GM21528 (cell line): ENCODE data around the gene PITHD1.
"Not testable (repeated sequence)": the region's sequence is repeated elsewhere in the genome, so short reads cannot be mapped to it uniquely, and the experiment has no call there.

Experiments used
- ATAC-seq: cut with Tn5 transposase; IDR thresholded peaks from one replicate; pipeline ENCODE4 v1.9.1; 2021; ENCODE audit warnings: mild to moderate bottlenecking, moderate library complexity; ENCODE audit not compliant: unreplicated experiment, low FRiP score

PITHD1 gene

DNA sequence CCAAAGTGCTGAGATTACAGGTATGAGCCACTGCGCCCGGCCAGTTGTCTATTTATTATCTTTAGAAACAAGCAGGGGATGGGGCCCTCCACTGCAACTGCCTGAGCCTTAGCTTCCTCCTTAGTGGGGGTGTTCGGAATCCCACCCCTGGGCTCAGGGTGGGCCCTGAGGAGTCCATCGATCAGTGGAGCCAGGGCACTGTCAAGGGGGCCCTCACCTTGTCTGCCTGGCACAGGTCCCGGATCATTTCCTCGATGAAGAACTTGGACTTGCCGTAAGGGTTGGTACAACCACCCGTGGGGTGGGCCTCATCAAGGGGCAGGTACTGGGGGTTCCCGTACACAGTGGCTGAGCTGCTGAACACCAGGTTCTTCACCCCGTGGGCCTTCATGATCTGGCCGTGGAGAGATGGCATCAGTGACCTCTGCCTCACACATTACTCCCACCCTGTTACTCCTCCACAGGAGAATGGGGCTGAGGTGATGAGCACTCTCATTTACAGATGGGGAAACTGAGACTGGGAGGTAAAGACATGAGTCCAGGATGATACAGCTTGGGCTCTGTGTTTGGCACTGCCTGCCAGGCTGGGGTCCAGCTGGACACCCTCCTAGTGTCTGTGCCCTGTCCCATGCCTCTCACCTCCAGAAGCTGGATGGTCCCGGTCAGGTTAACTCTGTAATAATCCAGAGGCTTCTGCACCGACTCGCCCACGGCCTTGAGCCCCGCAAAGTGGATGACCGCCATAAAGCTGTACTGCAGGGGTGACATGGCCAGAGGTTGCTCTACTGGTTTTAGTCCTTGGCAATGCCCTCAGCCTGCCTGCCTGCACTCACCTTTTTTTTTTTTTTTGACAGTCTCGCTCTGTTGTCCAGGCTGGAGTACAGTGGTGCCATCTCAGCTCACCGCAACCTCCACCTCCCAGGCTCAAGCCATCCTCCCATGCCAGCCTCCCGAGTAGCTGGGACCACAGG, 19.5 kb downstream of the PITHD1 start:
- no peak for ATAC-seq

DNA sequence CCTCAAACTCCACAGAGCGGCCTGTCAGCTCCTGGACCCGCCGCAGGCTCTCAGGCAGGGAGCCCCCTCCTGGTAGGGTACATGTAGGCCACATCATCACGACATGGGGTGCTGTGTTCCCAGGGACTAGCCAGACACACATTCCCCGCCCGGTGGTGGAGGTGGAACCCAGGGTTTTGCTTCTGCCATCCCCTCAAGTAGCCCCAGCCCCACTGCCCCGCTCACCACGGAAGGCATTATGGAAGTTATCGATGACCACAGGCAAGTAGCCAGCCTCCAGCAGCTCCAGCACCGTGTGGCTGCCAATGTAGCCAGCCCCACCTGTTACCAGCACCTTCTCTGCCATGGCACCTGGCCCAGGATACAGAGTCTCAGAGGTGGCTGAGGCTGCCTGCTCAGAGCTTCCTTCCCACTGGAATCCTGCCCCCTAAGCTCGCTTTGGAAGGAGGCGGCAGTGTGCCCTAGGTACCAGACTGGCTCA, 20.5 kb downstream of the PITHD1 start:
- no peak for ATAC-seq

DNA sequence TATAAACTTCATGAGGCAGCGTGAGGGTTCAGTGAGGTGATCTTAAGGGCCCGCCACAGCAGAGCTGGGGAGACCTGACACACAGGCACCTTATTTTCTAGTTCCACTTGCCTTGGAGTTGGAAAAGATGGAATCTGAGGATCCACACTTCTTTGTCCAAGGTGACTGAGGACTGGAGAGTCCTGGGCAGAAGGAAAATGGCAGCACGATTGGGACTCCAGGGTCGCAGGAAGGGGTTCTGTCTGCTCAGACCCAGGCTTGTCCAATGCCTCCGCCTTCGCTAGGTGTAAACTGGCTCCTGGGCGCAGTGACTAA, 21.0 kb downstream of the PITHD1 start:
- no peak for ATAC-seq

DNA sequence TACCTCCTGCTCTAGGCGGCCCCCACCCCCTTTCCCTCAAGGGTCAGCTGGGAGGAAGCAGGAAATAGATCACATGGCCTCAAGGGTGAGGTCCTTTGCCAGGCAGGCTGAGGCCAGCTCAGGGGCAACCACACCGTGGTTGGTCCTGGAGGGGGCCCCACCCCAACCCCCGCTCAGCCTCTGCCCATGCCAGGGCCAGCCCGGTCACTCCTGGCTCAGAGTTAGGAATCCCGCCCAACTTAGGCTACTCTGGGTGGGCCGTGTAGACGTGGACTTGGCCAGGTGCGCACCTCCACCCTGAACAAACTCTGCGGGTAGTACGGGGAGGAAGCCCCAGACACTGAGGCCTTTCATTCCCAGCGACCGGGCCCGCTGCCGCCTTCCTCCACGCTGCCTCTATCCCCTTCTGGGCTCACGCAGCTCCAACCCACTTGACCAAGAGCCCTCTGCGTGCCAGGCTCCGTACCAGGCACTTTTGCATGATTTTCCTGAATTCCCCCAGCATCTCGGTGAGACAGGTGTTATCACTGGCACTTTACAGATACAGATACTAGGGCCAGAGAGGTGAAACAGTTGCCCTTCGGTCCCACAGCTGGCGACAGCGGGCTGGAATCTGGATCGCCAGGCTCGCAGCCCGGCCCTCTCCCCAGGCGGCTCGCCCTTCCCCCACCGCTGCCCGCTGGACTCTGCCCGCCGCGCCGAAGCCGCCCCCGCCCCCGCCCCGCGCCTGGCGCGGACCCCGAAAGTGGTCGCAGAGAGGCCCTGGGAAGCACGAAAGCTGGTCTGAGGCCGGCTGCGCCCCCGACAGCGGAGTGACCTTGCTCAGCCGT, 21.6 kb downstream of the PITHD1 start:
- peak; percentile 13 for ATAC-seq

DNA sequence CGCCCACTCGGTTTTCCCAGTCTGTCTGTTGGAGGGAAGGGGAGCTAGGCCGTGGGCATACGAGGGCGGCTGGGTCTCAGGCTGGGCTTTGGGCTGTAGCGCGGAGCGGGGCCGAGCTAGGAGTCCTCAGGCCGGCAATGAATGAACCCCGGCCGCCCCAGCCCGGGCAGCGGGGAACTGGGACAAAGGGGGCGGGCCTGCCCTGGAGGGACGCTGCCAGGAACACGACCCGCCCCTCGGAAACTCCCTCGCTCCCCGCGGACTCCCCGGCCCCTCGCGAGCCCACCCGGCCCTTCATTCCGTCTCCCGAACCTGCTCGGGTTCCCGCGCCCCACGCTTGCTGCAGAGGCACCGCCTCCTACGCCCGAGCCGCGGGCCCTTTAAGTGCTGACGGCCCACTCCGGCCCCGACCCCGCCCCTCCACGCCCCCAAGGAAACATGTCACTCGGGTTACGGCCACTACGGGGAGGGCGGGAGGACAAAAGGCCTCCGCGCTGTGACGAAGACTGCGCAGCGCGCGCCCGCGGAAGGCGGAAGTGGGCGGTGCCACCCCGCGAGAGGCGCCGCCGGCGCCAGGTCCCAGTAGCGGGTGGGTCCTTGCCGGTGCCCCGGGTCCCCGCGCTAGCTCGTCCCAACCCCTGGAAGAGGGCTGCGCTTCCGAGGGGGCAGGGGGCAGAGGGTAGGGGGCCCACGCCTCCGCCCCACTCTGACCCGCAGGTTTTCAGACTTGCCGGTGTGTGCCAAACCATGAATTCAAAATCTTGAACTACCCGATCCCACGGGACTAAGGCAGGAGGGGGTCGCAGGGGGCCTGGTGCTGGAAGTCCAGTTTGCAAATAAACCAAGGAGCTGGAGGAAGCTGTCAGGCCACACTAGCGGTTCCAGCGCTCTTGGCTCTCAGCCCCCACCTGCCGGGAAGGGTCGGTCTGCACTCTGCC, 22.5 kb downstream of the PITHD1 start, which contains the start of gene GALE:
Gene GALE, minus strand, starts transcription at position 355 of the 938 bp plus-strand sequence. CDS start 1,747 bp downstream, outside the sequence.
- ATAC-seq, result peak; percentile 65

DNA sequence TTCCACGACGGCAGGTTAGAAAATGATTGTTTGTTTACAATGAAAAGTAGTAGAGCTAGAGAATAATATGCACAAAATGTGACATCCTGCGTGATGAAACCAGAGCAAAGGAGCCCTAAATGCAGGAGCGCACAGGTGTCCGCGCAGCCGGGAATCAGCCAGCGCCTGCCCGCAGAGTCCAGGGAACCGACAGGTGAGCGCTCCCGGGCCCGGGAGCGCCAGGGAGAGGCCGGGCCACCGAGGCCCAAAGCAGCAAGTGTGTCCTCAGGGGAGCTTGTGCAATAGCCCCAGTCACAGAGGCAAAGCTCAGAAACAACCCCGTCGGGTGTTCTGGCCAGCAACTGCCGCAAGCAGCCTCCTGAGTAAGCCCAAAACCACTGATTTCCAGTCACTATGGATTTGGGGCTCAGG, 23.1 kb downstream of the PITHD1 start:
- ATAC-seq, result no peak

DNA sequence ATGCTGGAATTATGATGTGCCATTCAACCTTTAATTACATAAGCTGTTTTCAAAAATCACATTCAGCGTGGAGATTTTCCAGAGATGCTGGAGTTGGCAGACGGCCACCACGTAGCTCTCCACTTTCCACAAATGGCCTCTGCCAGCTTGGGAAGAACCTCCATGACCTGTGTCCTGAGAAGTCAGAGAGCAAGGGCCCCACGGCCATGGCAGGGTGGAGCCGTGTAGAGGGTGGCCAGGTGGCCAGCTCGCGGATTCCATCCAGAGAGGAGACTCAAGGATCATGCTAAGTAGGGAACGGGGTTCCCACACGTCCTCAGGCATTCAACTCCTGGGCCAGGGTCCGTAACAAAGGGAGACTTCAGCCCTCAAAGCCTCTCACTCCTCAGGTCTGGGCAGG, 23.7 kb downstream of the PITHD1 start:
- ATAC-seq, result no peak

DNA sequence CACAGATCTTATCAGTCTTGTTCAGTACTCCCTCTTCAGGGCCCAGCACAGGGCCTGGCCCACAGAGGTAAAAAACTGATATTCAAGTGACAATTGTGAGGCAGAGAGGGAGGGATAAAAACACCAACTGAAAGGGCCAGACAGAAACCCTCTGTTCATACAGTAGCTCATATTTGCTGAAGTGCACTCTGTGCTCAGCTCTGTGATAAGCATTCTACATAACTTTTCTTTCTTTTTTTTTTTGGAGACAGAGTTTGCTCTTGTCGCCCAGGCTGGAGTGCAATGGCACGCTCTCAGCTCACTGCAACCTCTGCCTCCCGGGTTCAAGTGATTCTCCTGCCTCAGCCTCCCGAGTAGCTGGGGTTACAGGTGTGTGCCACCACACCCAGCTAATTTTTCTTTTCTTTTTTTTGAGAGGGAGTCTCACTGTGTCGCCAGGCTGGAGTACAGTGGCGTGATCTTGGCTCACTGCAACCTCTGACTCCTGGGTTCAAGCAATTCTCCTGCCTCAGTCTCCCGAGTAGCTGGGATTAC, 24.7 kb downstream of the PITHD1 start:
- ATAC-seq, result not testable (repeated sequence)

DNA sequence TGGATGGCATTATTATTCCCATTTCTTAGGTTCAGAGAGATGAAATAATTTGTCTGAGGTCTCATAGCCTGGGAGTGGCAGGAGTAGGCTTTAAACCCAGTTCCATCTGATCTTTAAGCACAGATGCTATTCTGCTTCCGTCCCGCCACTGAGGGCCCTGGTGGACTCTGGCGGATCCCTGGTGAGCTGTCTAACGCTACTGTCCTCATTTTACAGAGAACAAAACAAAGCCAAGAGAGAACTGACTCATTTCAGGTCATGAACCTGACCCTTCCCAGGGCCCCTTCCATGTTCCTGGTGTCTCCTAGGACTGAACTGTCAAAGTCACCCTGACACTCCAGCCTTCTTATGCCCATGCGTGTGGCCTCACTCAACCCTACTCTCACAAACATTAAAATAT, 25.5 kb downstream of the PITHD1 start:
- no peak for ATAC-seq

DNA sequence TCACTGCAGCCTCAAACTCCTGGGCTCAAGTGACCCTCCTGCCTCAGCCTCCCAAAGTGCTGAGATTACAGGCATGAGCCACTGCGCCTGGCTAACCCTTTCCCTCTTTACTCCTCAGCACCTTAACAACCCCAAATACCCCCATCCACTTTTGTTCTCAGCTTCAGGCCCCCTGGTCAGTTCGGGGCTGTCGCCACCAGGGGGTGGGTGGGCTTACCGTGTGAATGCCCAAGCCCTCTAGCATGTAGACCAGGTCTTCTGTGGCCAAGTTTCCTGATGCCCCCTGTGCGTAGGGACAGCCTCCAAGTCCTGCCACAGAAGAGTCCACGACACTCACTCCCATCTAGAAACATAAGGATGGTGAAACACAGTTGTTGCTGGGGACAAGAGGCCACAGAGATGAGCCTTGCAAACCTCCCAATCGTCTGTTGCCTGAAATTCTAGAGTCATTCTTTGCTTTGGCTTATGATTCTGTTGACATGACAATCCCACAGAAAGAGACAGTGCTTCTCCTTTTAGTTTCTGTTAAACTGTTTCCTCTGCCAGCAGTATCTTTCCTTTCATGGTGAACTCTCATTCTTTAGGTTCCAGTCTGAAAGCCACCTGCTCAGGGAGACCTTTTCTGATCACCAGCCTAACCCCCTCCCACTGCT, 26.1 kb downstream of the PITHD1 start:
- ATAC-seq, result no peak

DNA sequence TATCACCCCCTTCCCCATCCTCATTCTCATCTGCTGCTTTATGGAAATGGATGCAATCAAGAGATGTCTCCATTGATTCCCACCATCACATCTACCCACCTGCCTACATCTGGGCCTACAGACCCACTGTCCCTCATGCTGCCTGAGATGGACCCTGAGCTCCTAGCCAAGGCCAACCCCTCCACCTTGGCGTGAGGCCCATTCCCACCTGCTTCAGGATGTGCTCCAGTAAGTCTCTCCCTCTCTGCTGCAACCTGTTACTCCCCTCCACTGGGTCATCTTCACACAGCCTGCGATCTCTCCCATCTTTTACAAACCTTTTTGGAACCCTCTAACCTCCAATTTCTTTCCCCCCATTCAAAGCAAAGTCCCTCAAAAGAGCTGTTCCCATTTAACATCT, 26.8 kb downstream of the PITHD1 start:
- no peak for ATAC-seq

DNA sequence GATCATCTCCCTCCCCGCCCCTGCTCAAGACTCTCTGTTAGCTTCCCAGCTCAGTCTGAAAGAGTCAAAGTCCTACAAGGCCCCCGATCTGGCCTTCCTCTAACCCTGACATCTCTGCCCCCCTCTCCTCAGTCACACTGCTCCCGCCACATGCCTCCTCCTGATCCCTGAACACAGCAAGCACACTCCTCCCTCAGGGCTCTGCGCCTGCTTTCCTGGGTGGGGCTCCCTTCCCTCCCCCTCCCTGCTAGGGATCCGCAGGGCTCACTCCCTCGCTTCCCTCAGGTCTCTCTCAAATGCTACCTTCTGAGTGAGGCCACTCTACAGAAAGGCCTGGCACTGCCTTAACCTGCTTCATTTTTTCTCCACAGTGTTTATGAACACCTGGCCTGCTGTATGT, 28.1 kb downstream of the PITHD1 start:
- ATAC-seq, result no peak

DNA sequence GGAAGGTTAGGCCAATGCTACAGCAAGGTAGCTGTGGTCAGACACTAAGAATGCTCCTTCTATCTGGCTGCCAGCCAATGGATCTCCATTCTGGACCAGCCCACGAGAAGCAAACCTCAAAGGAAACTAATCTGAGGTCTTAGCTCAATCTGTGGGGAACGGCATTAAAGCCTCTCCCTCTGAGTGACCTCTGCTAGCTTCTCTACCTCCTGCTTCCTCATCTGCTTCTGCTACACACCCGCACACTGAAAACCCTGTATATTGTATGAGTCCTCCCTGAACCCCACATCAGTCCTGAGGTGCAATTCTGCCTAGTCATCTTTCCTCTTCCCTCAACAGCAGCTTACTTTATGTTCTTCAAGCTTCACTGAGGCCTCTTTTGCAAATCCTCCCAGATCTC, 29.2 kb downstream of the PITHD1 start:
- no peak for ATAC-seq

DNA sequence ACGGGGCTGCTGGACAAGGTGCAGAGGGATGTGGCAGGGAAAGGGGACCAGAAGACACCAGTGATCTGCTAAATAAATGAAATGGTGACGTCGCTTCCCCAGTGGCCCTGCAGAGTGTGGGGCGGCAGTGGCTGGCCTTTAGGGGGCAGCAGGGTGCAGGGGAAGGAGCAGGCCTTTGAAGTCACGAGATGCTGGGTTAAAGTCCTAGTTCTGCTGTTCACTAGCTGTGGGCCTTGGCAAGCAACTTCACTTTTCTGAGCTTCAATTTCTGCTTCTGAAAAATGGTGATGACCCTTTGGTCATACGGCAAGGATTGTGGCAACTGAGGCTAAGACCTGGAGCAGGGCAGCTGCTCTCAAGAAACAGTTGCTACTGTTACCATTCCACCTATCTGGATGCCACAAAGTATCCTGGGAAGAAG, 31.5 kb downstream of the PITHD1 start:
- ATAC-seq, result no peak

DNA sequence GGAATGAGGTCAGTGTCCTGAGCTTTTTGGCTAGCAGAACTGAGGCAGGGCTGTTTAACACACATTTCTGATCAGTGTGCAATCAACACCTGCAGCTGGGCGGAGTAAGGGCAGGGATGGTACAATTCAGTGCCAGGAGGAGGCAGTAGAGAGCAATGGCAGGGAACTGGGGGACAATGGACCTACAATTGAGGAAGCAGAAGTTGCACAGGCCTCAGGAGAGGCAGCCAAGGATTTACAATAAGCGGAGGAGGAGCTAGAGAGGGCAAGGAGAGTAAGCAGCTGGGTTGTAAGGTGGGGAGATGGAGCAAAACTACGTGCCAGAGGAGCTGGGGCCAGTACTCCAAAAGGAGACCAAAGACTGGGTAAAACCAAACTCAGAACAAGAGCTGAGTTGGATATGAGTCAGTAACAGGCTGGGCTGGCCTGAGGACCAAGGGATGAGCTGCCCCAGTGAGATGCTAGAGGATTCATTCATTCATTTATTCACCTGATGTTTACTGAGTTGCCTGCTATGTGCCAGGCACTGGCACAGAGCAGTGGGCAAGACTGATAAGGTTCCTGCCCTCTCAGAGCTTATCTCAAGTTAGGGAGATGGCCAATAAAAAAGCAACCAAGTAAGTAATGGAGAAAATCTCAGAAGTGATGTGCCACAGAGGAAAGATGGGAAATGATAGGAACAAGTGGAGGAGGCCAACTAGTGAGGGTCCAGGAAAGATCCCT, 32.8 kb downstream of the PITHD1 start:
- no peak for ATAC-seq

DNA sequence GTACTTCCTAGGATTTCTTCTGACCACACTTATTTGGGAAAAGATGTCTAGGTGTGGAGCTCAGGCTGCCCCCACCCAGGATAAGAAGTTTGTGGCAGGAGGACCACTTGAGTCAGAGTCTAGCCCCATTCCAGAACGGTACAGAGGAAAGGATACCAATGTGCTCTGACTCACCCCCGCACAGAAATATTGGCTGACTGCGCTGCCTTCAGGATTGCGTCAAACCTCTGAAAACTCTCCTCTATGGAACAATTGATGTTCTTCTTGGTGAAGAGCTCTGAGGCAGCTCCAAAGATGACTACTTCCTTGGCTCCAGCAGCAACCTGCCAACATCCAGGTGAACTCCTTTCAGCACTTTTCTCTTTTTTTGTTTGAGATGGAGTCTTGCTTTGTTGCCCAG, 35.8 kb downstream of the PITHD1 start:
- no peak for ATAC-seq

DNA sequence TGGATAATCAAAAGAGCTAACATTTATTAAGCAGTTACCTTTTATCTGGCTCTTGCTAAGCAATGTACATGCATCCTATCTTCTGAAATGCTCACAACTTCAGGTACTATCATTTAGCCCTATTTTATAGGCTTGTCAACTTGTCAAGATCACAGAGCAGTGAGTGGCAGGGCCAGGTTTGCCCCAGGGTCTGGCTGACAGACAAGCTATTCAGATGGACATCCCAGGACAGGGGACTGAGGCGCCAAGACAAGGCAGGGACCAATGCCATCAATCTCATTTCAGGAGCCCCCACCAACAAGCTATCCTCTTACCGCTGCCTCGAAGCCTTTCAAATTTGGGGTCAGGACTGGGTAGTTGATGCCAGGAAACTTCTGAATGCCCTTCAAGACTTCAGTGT, 38.1 kb downstream of the PITHD1 start:
- no peak for ATAC-seq

DNA sequence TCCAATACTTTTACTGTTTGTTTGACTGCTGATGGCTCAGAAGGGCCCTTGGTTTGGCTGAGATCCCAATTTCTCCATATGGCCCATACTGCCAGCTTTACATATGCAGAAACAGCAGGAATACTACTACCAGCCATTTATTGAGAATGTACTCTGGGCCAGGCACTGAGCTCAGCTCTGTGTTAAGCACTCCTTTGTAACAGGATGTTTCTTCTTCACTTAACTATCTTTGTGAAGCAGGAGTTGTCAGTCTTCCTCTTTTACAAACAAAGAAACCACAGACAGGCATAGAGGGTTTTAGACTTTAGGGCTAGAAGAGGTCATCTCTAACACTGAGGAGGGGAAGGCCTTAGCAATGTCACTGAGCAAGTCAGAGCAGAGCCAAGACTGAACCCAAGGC, 38.7 kb downstream of the PITHD1 start:
- no peak for ATAC-seq

DNA sequence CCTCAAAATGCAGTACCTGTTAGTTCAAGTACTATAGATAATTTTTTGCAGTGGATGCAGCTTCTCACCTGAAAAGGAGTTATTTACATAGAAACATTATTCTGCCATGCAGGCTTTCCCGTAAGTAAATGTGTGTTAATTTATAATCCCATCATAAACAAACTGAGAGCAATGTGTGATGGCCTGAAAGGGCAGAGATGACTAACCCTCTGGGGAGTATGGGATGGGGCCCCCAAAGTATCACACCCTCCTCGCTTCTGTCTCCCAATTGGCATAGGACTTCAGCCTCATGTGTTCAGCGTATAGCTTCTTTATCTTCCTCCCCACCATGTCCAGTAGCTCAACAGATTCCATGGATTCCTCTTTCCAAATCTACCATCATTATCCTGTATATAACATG, 39.4 kb downstream of the PITHD1 start:
- no peak for ATAC-seq
